HTERT RPE-1 (cell line): ENCODE results near the gene GYS2.
"Not testable (repeated sequence)": the region's sequence is repeated elsewhere in the genome, so short reads cannot be mapped to it uniquely, and the experiment has no call there.

Source experiments
- in situ Hi-C: fragments of 300-500 bp; cut with MboI; formaldehyde crosslinking; loops from 4 replicates; pipeline ENCODE4 v1.14.3; 2020; ENCODE audit warnings: low sequenced_read_pairs

GYS2 gene

DNA sequence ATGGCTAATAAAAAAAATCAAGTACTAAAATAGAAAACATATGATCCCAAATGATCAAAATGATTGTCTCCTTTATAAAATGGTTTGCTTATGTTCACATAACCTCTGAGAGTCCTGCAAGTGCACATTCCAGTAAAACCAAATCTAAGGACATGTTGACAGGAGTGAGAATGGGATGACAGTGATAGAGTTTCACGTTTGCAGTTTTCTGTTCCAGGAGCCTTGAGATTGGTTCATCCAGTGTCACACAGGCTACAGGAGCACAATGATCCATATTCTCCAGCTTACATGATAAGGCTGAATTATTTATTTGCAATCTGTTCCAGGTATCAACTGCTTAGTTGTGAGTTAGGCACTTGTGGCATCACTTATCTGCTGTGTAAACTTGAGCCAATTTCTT lies 1.5 kb upstream of the GYS2 start:
- in situ Hi-C loops, result no loop called here

- in situ Hi-C loops, result no loop called here
Observed at GRCh38 chr12:21602774-21603173, 1.9 kb downstream of the GYS2 start.

DNA sequence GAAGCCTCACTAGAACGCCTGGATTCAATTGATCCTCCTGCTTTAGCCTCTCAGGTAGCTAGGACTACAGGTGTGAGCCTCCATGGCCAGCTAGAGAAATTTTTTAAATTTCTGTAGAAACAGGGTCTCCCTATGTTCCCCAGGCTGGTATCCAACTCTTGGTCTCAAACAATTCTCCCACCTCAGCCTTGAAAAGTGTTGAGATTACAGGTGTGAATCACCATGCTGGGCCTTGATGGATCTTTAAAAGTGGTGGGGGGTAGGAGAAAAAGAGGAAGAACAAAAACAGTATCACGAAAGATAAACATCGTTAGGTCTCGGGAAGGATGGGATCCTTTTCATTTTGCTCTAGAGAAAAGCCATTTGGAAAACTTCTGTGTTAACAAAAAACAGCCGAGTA lies 4.5 kb downstream of the GYS2 start:
- in situ Hi-C loops, result no loop called here

- in situ Hi-C loops, result no loop called here
Observed at GRCh38 chr12:21599143-21599999, 5.3 kb downstream of the GYS2 start.

- in situ Hi-C loops, result no loop called here
Observed at GRCh38 chr12:21598651-21599050, 6.0 kb downstream of the GYS2 start.

DNA sequence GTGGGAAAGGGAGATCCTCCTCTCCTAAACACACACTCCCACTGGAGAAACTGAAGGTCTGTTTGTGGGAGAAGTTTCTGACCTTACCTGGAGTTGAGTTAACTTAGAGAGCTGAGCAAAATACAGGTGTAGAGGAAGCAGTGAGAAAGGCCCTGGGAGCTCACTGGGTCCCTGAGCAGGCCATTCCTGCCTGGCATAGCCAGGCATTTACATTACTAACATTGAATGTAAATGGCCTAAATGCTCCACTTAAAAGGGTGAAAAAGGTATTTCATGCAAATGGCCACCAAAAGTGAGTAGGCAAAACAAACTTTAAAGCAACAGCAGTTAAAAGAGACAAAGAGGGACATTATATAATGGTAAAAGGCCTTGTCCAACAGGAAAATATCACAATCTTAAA lies 9.3 kb downstream of the GYS2 start:
- in situ Hi-C loops, result not testable (repeated sequence)

- in situ Hi-C loops, result no loop called here
Observed at GRCh38 chr12:21585485-21585884, 19.2 kb downstream of the GYS2 start.

GRCh38 chr12:21584403-21585182 lies 20.1 kb downstream of the GYS2 start:
- in situ Hi-C loops, result not testable (repeated sequence)

- in situ Hi-C loops, result no loop called here
Observed at GRCh38 chr12:21583587-21583986, 21.1 kb downstream of the GYS2 start.

- in situ Hi-C loops, result no loop called here
Observed at GRCh38 chr12:21580748-21581516, 23.7 kb downstream of the GYS2 start.

DNA sequence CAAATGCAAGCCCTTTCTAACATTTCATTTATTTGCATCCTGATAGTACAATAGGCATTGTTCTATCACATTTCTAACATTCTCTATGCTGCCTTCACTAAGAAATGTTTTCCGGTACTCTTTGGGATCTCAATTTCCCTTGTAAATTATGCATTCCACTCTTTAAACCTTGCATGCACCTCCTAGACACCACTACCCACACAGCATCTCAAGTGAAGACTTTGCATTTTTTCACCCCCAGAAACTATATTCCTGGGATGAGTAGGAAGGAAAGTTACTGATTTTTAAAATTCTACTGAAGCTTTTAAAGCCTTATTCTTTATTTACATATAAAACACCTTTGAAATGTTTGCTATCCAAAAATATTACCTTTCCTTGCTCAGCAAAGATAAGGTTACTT lies 27.1 kb downstream of the GYS2 start:
- in situ Hi-C loops, result no loop called here

- in situ Hi-C loops, result no loop called here
Observed at GRCh38 chr12:21576431-21576830, 28.2 kb downstream of the GYS2 start.

- in situ Hi-C loops, result no loop called here
Observed at GRCh38 chr12:21573733-21574358, 30.8 kb downstream of the GYS2 start.

- in situ Hi-C loops, result no loop called here
Observed at GRCh38 chr12:21571046-21571445, 33.6 kb downstream of the GYS2 start.

DNA sequence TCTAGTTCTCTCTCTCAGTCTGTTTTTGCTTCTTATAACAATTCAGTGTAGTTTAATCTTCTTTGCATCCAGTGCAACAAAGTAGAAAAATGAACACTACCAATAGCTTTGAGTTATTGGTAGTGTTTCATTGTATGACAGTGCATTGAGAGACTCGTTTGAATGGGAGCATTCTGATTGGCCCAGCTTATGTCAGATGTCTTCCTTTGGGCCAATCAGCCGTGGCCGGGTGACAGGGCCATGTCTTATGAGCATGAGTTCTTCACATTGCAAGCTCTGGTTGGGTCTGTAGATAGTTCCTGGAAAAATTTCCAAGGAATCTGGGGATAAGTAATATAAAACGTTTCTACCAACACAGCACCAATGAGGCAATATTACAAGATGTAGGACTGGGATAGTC lies 36.5 kb downstream of the GYS2 start:
- in situ Hi-C loops, result no loop called here

GRCh38 chr12:21566907-21567394 lies 37.7 kb downstream of the GYS2 start:
- in situ Hi-C loops, result no loop called here

DNA sequence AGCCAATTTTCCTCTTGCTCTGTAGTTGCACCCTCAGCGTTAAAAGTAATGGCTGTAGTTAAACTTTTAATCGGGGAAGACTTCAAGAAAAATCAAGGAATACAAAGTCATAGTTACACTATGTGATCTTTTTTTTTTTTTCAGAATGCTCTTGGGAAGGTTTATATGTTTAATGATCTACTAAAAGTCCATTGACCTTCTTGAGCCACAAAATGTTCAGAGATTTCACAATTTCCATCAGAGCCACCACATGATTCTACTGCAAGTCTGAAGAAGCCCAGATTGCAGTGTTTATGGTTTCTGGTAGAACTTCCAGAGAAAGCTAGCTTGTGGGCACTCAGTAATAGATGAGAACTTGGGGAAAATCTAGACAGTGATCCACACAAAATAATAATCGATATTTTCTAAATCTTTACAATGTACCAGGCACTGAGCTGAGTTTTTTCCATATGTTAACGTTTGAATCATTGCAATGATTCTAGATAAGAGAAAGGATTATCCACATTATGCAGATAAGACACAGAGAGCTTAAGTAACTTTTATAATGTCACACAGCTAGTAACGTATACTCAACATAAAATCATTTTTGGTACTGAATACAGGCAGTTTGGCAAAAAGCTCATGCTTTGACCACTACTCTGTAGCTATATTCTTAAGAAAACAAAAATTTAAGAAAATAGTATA lies 38.3 kb downstream of the GYS2 start:
- in situ Hi-C loops, result no loop called here

GRCh38 chr12:21562859-21563258 lies 41.8 kb downstream of the GYS2 start:
- in situ Hi-C loops, result no loop called here

DNA sequence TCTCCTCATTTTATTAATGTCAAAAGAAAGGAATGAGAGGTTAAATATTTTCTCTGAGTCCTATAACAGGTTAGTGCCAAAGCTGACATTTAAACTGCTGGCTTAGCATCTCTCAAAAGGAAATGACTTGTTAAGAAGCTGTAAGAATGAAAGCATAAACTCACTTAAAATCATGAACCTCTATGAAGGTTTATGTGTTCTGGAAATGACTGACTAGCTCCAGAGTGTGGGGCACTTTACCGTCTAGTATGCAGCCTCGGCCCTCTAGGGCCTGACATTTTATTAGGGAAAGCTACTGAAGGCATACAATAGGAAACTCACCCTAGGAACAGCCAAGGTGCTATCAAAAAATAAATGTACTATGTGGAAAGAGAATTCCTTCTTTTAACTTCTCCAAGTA lies 43.5 kb downstream of the GYS2 start:
- in situ Hi-C loops, result no loop called here

- in situ Hi-C loops, result no loop called here
Observed at GRCh38 chr12:21559855-21560569, 44.6 kb downstream of the GYS2 start.
